ENCODE results near the gene CEP57L1.
"Not testable (repeated sequence)": the region's sequence is repeated elsewhere in the genome, so short reads cannot be mapped to it uniquely, and the experiment has no call there.

Gene CEP57L1

GRCh38 chr6:109118871-109119354 is 23.6 kb downstream of the CEP57L1 start:
- DNase-seq (ENCODE audit: low read depth), result no peak
- no peak overlapping the region for H3K4me3 ChIP-seq (ENCODE audit: low read depth, low read length)

GRCh38 chr6:109121411-109121810 is 26.1 kb downstream of the CEP57L1 start:
- DNase-seq (ENCODE audit: low read depth), result peak; percentile 67
- no peak for TF ChIP-seq CTCF (IDR thresholded peaks at IDR 0.05; ENCODE audit: control insufficient read depth, extremely low read depth, insufficient read depth)
- H3K4me3 ChIP-seq (ENCODE audit: low read depth, low read length), result no peak overlapping the region

More at GRCh38 chr6:109118871-109119354, 23.6 kb downstream of the CEP57L1 start:
- no peak for TF ChIP-seq CTCF (IDR thresholded peaks at IDR 0.05; ENCODE audit: control insufficient read depth, extremely low read depth, insufficient read depth)

- H3K4me3 ChIP-seq (ENCODE audit: low read depth, low read length), result no peak overlapping the region
- no peak for DNase-seq (ENCODE audit: low read depth)
- no peak for TF ChIP-seq CTCF (IDR thresholded peaks at IDR 0.05; ENCODE audit: control insufficient read depth, extremely low read depth, insufficient read depth)
Measured at GRCh38 chr6:109124219-109124618, 28.9 kb downstream of the CEP57L1 start.

GRCh38 chr6:109125504-109125903 is 30.2 kb downstream of the CEP57L1 start:
- no peak overlapping the region for H3K4me3 ChIP-seq (ENCODE audit: low read depth, low read length)
- no peak for DNase-seq (ENCODE audit: low read depth)
- TF ChIP-seq CTCF (IDR thresholded peaks at IDR 0.05; ENCODE audit: control insufficient read depth, extremely low read depth, insufficient read depth), result no peak

- H3K4me3 ChIP-seq (ENCODE audit: low read depth, low read length), result no peak overlapping the region
- DNase-seq (ENCODE audit: low read depth), result no peak
- no peak for TF ChIP-seq CTCF (IDR thresholded peaks at IDR 0.05; ENCODE audit: control insufficient read depth, extremely low read depth, insufficient read depth)
Measured at GRCh38 chr6:109130065-109130464, 34.8 kb downstream of the CEP57L1 start.

- H3K4me3 ChIP-seq (ENCODE audit: low read depth, low read length); DNase-seq (ENCODE audit: low read depth): not testable (repeated sequence)
Measured at GRCh38 chr6:109135600-109135999, 40.3 kb downstream of the CEP57L1 start.

GRCh38 chr6:109136039-109136438 is 40.7 kb downstream of the CEP57L1 start:
- DNase-seq (ENCODE audit: low read depth); H3K4me3 ChIP-seq (ENCODE audit: low read depth, low read length): not testable (repeated sequence)

- not testable (repeated sequence) for H3K4me3 ChIP-seq (ENCODE audit: low read depth, low read length); DNase-seq (ENCODE audit: low read depth)
Measured at GRCh38 chr6:109136530-109136929, 41.2 kb downstream of the CEP57L1 start.

GRCh38 chr6:109139109-109139508 is 43.8 kb downstream of the CEP57L1 start:
- no peak overlapping the region for H3K4me3 ChIP-seq (ENCODE audit: low read depth, low read length)
- TF ChIP-seq CTCF (IDR thresholded peaks at IDR 0.05; ENCODE audit: control insufficient read depth, extremely low read depth, insufficient read depth), result no peak
- no peak for DNase-seq (ENCODE audit: low read depth)

- not testable (repeated sequence) for H3K4me3 ChIP-seq (ENCODE audit: low read depth, low read length); DNase-seq (ENCODE audit: low read depth)
Measured at GRCh38 chr6:109142067-109142466, 46.8 kb downstream of the CEP57L1 start.

All from LNCaP clone FGC (cell line).